HG03521 (cell line): Measurements from ENCODE around the gene KIRREL3.

Experiments
- ATAC-seq: cut with Tn5 transposase; IDR thresholded peaks from one replicate; pipeline ENCODE4 v1.9.1; 2021; ENCODE audit warnings: mild to moderate bottlenecking, moderate library complexity; ENCODE audit not compliant: unreplicated experiment

KIRREL3 gene

GRCh38 chr11:126612671-126613070, 387.9 kb downstream of the KIRREL3 start:
- ATAC-seq: no peak

- no peak for ATAC-seq
Observed at GRCh38 chr11:126611438-126611837, 389.1 kb downstream of the KIRREL3 start.

GRCh38 chr11:126608658-126609057, 391.9 kb downstream of the KIRREL3 start:
- ATAC-seq: no peak

DNA sequence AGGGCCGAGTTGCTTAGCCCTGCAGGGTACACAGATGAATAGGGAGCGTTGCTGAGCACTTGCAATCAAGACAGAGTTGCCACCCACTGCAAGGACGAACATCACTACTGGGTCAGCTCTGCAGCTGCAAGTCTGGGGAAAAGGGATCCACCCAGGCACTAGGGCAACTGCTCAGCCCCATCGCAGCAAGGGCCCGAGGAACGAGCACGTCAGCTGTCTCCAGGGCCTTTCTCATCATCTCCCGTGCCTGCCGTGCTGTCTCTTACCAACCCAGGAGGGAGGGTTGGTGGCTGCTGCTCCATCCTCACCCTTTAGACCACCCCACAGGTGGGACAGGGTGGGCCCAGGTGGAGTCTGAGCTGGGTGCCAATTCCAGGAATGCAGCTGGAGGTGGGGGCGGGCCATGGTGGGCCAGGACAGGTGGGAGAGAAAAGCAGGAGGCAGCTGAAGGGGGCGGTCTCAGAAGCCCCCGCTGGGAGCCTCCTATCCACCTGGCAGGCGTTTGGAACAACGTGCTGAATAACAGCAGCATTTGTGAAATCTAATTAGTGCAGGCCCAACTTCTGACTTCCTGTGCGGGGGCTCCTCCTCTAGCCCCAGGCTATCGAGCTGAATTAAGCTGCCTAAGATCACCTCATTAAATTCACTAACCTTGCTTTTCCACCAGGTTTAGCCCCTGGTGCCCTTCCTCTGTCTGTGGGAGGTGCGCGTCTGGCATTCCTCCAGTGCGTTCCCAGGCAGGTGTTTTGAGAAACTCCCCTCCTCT, 392.6 kb downstream of the KIRREL3 start:
- no peak for ATAC-seq

- ATAC-seq: no peak
Observed at GRCh38 chr11:126607374-126607773, 393.2 kb downstream of the KIRREL3 start.

- ATAC-seq: no peak
Observed at GRCh38 chr11:126606484-126606883, 394.1 kb downstream of the KIRREL3 start.

DNA sequence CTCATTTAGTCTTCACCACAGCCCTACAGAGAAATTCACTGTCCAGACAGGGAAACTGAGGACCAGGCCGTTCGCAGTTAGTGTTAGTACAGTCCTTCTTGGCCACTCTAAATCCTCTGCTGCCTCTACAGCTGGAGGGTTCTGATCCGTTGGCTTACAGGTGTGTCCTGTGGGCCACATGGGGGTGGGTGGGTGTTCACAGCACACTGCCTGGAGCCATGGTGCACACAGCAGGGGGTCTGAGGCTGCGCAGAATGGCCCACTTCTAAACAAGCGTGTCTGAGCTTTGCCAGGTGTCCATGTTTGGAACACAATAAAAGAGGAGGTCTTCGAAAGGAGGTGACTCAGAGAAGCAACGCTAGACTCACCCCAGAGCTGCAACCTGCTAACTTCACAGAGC, 396.1 kb downstream of the KIRREL3 start:
- no peak for ATAC-seq

GRCh38 chr11:126603486-126603885, 397.1 kb downstream of the KIRREL3 start:
- ATAC-seq: no peak

DNA sequence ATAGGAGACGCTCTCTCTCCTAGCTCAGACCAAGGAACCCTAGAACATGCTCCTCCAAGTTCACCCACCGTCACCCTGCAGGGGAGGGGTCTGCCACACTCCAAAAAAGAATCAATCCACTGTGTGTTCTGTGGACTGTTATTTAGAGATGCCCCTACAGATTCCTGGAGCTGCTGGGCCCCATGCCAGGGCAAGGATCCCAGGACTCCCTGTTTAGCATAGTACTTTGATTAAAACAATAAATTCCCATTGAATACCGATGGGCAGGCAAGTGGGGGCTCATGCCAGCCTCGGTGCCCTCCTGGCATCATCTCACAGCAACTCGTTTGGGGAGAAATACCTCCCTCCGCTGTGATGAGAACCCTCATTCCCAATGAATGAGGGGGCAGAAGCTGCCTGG, 397.6 kb downstream of the KIRREL3 start:
- no peak for ATAC-seq

- ATAC-seq: no peak
Observed at GRCh38 chr11:126602349-126602940, 398.1 kb downstream of the KIRREL3 start.

DNA sequence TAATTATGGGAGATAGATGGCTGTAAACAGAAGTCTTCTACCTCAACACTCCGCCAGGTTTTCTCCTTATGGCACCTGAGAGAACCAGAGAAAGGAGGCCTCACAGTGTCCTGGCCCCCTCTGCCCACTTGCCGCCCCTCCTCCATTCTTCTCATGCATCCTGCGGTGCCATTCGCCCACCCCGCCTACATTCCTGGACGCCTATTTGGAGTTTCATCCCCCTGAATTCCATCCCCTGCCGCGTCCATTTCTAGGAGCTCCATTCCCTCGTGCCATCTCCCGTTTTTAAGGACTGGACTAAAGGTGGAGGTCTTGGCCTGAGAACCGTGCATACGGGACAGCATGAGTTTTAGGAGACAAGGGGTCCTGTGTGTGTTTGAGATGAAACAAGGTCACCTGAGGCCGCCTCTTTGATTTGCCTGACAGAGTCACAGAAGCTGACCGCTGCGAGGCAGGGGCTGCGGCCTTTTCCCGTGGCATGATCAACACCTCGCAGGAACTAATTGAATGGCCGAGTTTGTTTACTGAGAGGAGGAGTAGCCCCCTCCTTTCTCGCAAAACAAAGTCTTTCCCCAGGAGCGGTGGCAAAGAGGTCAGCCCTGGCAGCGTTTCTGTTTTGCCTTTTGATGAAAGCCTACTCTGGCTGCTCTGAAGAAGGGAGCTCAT, 398.9 kb downstream of the KIRREL3 start:
- ATAC-seq: no peak

DNA sequence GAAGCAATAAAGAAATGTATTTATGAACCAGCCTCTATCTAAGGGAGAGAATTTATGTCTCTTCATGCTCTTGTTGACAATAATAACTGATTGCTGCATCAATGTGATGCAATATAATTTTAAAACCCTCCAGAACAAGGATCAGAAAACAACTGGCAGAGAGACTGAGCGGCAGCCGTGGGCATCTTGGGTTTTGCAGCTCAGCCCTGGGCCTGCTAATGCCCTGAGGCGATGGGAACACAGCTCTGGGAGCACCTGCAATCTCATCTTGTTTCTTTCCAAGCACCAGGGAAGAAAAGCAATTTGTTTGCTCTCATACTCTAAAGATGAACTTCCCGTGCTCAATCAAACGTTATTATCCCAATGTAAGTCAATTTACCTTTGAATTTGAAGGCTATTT, 399.4 kb downstream of the KIRREL3 start:
- ATAC-seq: no peak

GRCh38 chr11:126599217-126599897, 401.2 kb downstream of the KIRREL3 start:
- ATAC-seq: no peak

- ATAC-seq: no peak
Observed at GRCh38 chr11:126598344-126599216, 402.0 kb downstream of the KIRREL3 start.

DNA sequence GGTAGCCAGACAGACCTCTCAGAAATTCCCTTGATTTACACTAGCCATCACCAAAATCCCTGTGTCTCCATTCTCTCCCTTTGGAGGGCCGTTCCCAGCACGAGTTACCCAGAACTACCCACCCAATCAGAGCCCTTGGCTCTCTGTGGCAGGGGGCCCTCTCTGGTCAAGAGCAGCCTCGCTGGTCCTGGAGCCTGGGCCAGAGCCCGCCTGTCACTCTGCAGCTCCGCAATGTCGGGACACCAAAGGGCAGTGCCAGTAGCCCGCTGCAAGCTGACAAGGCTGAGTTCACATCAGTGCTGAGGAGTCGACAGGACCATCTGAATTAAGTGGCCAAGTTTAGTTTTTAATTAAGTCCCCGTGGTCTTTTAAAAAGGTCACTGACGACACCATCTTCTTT, 403.5 kb downstream of the KIRREL3 start:
- no peak for ATAC-seq

DNA sequence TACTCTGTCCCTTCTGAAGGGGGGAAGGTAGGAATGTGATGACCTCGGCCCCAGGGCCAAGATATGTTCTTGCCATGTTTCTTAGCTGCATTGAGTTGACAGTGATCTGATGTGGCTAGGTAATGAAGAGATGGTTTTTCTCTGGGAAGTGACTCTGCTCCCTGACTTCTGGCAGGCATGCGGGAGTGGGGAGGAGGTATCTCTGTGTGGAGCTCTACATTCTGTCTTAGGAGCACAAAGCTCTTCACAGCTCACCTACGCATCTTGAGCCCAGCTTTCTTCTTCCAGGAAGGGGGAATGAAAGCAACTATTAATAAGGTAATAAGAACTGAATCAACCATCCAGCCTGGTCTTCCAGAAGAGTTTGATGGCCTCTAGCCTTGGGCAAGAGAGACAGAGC, 404.1 kb downstream of the KIRREL3 start:
- no peak for ATAC-seq

DNA sequence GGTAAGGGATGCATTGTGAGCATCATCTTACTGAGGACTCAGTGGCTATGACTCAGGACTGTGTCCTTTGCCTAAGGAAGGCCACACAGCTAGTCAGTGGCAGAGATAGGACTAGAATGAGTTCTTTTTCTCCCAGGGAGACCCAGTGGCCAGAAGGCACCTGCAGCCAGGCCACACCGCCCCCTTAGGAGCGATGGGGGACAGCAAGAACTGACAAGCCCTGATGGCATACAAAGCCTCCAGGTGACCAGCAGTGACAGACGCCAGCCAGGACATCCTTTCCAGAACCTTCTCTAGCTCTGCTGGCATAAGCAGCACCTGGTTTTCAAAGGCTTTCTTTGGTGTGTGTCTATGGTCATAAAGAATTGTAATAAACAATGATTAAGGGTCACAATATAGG, 405.0 kb downstream of the KIRREL3 start:
- ATAC-seq: no peak

DNA sequence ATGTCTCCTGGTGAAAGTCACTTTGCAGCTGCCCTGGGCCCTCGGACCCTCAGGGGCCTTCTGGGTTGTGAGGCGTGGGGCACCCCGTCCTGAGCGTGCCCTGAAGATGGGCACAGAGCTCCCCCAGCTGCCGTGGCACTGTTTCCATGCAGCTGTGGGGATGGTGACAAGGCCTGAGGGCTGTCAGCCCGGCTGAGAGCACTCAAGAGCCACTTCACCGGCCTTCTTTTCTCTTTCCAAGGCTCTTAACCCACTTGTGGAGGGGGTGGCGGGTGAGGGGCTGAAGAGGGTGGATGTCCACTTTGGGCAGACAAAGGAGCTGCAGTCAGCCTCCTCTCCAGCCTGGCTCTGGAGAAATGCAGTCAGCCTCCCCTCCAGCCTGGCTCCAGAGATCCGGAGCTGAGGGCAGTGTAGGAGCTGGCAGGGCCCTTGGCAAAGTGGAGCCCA, 405.6 kb downstream of the KIRREL3 start:
- ATAC-seq: no peak

DNA sequence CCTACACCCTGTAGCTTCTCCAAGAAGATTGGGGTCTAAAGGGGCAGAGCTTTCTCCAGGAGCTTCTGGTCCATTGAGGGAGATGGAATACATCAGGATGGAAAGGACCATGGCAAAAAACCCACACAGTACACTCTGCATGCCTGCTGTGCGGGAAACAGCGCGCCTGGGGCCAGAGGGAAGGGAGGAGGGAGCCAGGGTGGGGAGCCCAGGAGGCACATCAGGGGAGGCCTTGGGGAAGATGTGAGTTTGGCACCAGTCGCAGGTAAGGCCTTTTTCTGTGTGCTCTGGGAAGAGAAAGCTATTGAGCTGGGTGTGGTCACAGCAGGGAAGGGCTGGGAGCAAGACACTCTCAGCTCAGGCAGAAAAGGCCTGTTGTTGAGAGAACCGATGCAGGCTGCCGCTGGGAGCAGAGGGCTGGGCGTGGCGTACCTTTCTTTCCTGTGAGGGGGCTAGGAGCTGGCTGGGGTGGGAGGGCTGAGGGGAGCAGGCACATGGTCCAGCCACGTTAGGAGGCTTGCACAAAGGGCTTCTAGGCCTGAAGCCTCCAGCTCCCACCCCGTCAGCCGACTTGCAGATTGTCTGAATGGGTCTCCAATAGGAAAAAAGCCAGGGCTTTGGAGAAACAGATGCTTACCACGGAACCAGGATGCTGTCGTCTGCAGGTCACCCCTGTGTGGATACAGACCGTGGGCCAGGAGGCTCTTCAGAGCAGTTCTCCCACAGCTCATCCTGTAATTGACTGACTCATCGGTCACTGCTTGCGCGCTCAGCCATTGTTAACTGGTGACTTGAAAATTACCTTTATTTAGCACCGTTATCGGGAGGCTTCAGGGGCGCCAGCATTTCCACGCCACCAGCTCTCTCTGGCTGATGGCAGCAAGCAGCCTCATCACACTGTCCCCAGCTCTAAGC, 407.8 kb downstream of the KIRREL3 start:
- no peak for ATAC-seq
